Right hindlimb (tissue), 1 donor: Measurements from ENCODE around the gene PIP4K2A.
"Not testable (repeated sequence)": the region's sequence is repeated elsewhere in the genome, so short reads cannot be mapped to it uniquely, and the experiment has no call there.

Experiments used
- DNase-seq: peaks from one replicate; pipeline ENCODE4 v3.0.0-alpha.2; 2018

The PIP4K2A gene

GRCh38 chr10:22501863-22502262 lies 212.5 kb downstream of the PIP4K2A start:
- no peak for DNase-seq

GRCh38 chr10:22501413-22501812 lies 213.0 kb downstream of the PIP4K2A start:
- DNase-seq: no peak

- DNase-seq: peak; percentile 60
Observed at GRCh38 chr10:22500656-22501340, 213.6 kb downstream of the PIP4K2A start.

GRCh38 chr10:22499973-22500372 lies 214.4 kb downstream of the PIP4K2A start:
- DNase-seq: not testable (repeated sequence)

GRCh38 chr10:22495396-22495795 lies 219.0 kb downstream of the PIP4K2A start:
- no peak for DNase-seq

- DNase-seq: no peak
Observed at GRCh38 chr10:22494007-22494406, 220.4 kb downstream of the PIP4K2A start.

- DNase-seq: no peak
Observed at GRCh38 chr10:22491931-22492615, 222.3 kb downstream of the PIP4K2A start.

- DNase-seq: no peak
Observed at GRCh38 chr10:22491480-22491879, 222.9 kb downstream of the PIP4K2A start.

- DNase-seq: no peak
Observed at GRCh38 chr10:22489975-22490374, 224.4 kb downstream of the PIP4K2A start.

- DNase-seq: no peak
Observed at GRCh38 chr10:22489467-22489866, 224.9 kb downstream of the PIP4K2A start.

GRCh38 chr10:22486431-22486830 lies 227.9 kb downstream of the PIP4K2A start:
- DNase-seq: no peak
